Measurements from ENCODE around the gene GLS. TPM values are rescaled to one million over a fixed set of nuclear protein-coding genes. Genes with fewer than 3 reads are reported as not detected.
A peak's percentile ranks its signal among the peaks of the same experiment; 100 is the strongest.
"Not testable (repeated sequence)": the region's sequence is repeated elsewhere in the genome, so short reads cannot be mapped to it uniquely, and the experiment has no call there.

The GLS gene
- total RNA-seq, 1 donor from 2014 or later: 178 TPM

DNA sequence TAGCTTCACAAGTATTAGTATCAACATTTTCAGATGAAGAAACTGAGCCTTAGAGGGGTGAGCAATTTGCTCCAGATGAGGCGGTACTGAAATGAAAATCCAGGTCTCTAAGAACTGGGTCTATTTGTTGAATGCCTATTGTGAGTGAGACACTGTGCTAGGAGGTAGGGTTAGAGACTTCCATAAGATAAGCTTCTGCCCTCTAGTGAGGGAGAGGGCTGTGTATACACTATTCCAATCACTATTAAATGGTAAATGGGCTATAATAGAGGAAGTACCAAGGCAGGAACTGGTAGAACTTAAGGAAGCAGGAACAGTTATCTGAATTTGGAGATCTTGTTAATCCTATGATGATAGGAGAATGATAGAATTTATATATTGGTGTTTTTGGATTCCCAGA, 23.6 kb upstream of the GLS start:
- Mint-ChIP-seq H3K9me3 (ENCODE audit: unreplicated experiment) (no peaks in the 10 kb centered on the region), H3K4me3 (ENCODE audit: unreplicated experiment) (no peak overlapping the region), H3K27ac (ENCODE audit: unreplicated experiment) (peak overlapping the region; percentile 36), H3K4me1 (ENCODE audit: unreplicated experiment) (peaks cover 54% of the 10 kb centered on the region), H3K27me3 (ENCODE audit: unreplicated experiment) (no peaks in the 10 kb centered on the region), H3K36me3 (ENCODE audit: unreplicated experiment) (no peaks in the 10 kb centered on the region)
- no peak for DNase-seq (ENCODE audit: extremely low spot score, unreplicated experiment)
- TF ChIP-seq, protein P1, sequence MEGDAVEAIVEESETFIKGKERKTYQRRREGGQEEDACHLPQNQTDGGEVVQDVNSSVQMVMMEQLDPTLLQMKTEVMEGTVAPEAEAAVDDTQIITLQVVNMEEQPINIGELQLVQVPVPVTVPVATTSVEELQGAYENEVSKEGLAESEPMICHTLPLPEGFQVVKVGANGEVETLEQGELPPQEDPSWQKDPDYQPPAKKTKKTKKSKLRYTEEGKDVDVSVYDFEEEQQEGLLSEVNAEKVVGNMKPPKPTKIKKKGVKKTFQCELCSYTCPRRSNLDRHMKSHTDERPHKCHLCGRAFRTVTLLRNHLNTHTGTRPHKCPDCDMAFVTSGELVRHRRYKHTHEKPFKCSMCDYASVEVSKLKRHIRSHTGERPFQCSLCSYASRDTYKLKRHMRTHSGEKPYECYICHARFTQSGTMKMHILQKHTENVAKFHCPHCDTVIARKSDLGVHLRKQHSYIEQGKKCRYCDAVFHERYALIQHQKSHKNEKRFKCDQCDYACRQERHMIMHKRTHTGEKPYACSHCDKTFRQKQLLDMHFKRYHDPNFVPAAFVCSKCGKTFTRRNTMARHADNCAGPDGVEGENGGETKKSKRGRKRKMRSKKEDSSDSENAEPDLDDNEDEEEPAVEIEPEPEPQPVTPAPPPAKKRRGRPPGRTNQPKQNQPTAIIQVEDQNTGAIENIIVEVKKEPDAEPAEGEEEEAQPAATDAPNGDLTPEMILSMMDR (IDR thresholded peaks at IDR 0.05): no peak

DNA sequence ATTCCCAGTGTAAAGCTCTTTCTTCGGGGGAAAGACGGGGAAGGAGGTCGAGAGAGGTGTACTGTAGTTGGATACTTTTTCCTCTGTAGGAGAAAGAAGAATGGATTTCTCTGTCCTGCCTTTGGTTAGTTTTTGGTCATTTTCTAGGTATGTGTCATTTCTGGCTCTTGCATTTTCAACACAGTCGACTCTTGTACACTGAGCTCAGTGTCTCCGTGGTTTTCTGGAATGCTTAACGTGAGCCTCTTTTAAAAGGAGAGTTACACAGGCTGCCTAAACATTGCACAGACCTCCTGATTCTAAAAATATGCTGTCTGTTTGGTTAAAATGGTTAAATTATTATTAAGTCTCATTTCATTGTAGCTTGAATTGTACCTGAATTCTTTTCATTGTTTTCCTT, 21.8 kb upstream of the GLS start:
- H3K4me1 Mint-ChIP-seq (ENCODE audit: unreplicated experiment): peaks cover 62% of the 10 kb centered on the region
- no peak for DNase-seq (ENCODE audit: extremely low spot score, unreplicated experiment)
- peak overlapping the region; percentile 78 for H3K27ac Mint-ChIP-seq (ENCODE audit: unreplicated experiment)
- no peaks in the 10 kb centered on the region for H3K27me3 Mint-ChIP-seq (ENCODE audit: unreplicated experiment)
- H3K36me3 Mint-ChIP-seq (ENCODE audit: unreplicated experiment): no peaks in the 10 kb centered on the region
- TF ChIP-seq, protein P1 (IDR thresholded peaks at IDR 0.05): no peak
- H3K4me3 Mint-ChIP-seq (ENCODE audit: unreplicated experiment): peak overlapping the region; percentile 43
- H3K9me3 Mint-ChIP-seq (ENCODE audit: unreplicated experiment): no peaks in the 10 kb centered on the region

DNA sequence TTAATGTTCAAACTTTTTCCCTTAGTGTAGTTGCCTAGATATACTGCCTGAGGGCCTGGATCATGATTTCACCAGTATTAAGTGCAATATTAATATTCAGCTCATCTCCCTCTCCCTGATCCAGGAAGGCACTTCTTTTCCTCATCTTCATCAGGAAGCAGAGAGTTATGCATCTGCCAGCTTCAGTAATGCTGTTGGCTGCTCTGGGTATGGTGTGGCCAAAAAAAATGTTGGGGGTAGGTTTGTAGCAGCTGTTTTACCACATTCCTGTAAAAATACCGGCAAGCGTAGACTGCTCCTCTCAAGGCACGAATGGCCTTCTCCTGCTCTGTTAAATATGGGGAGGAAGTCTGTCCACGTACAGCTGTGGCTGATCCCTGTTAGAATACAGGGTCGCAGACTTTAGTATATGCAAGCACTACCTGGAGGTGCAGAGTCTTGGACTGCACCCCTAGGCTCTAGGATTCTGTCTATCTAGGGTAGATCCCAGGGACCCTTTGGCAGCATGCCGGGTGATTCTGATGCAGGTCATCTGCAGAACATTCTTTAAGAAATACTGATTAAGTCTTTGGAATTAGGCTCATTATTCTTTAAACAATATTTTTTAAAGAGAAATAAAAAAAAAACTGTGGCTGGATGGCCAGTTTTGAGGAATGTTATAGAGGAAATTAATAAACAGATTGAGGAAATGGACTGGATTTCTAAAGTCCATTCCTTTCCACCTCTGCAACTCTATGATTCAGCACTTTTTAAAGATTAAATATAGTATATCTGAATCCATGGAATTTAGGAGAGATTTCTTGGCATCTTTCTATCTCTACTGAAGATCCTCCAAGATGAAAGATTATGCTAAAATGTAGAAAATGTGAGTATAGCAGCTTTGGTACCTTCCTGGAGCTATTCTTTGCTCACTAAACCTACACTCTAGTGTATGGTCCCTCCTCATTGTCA, 21.0 kb upstream of the GLS start:
- Mint-ChIP-seq H3K4me3 (ENCODE audit: unreplicated experiment) (peak overlapping the region; percentile 43), H3K9me3 (ENCODE audit: unreplicated experiment) (no peaks in the 10 kb centered on the region), H3K36me3 (ENCODE audit: unreplicated experiment) (no peaks in the 10 kb centered on the region), H3K4me1 (ENCODE audit: unreplicated experiment) (peaks cover 64% of the 10 kb centered on the region), H3K27me3 (ENCODE audit: unreplicated experiment) (no peaks in the 10 kb centered on the region), H3K27ac (ENCODE audit: unreplicated experiment) (peak overlapping the region; percentile 78)
- DNase-seq (ENCODE audit: extremely low spot score, unreplicated experiment): no peak
- TF ChIP-seq, protein P1 (IDR thresholded peaks at IDR 0.05): no peak

DNA sequence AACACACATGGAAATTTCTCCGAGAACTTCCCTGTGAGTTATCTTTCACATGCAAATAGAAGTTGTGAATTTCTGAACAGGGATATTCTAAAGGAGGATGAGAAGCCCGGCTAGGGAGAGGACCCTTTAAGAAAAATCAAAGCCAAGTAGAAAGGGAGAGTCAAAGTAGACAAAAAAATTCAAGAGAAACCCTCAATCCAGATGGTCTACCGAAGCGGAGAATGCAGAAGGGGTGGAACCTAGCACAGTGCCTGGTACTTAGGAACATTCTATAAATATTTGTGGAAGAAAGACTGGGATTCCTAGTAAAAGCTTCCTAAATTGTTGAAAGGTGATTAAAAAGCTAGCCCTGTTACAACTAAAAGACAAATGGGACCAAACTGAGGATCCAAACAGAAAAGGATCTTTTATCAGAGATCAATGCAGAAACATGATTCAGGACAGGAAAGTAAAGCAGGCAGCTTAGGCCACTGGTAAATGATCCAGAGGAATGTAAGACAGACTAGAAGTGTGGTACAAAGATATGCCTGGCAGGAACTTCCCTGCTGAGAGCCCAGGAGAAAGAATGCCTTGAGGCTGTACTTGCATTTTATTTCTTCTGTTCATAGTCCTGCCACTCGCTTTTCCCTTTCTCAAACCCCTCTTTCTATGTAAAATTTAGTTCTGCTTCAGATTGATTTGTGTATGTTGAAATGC, 19.5 kb upstream of the GLS start:
- peak overlapping the region; percentile 78 for H3K27ac Mint-ChIP-seq (ENCODE audit: unreplicated experiment)
- no peaks in the 10 kb centered on the region for H3K27me3 Mint-ChIP-seq (ENCODE audit: unreplicated experiment)
- H3K4me3 Mint-ChIP-seq (ENCODE audit: unreplicated experiment): no peak overlapping the region

DNA sequence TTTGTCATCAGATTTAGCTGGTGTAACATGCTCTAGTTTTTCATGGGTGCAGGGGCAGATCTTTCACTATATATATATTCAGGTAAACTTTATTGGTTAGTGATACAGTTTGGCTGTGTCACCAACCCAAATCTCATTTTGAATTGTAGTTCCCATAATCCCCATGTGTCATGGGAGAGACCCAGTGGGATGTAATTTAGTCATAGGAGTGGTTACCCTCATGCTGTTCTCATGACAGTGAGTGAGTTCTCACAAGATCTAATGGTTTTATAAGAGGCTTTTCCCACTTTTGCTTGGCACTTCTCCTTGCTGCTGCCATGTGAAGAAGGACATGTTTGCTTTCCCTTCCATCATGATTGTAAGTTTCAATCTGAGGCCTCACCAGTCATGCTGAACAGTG, 18.5 kb upstream of the GLS start:
- H3K36me3 Mint-ChIP-seq (ENCODE audit: unreplicated experiment); H3K4me3 Mint-ChIP-seq (ENCODE audit: unreplicated experiment); H3K9me3 Mint-ChIP-seq (ENCODE audit: unreplicated experiment); H3K27me3 Mint-ChIP-seq (ENCODE audit: unreplicated experiment); DNase-seq (ENCODE audit: extremely low spot score, unreplicated experiment): not testable (repeated sequence)
- peaks cover 78% of the 10 kb centered on the region for H3K4me1 Mint-ChIP-seq (ENCODE audit: unreplicated experiment)
- H3K27ac Mint-ChIP-seq (ENCODE audit: unreplicated experiment): peak overlapping the region; percentile 78

More for the DNA sequence above, 19.5 kb upstream of the GLS start:
- TF ChIP-seq, protein P1 (IDR thresholded peaks at IDR 0.05): no peak
- Mint-ChIP-seq H3K4me1 (ENCODE audit: unreplicated experiment) (peaks cover 71% of the 10 kb centered on the region), H3K36me3 (ENCODE audit: unreplicated experiment) (no peaks in the 10 kb centered on the region), H3K9me3 (ENCODE audit: unreplicated experiment) (no peaks in the 10 kb centered on the region)
- DNase-seq (ENCODE audit: extremely low spot score, unreplicated experiment): no peak

Data from osteocyte (in vitro differentiated cells).